ENCODE data around the gene ANP32A.
"Not testable (repeated sequence)": the region's sequence is repeated elsewhere in the genome, so short reads cannot be mapped to it uniquely, and the experiment has no call there.

ANP32A gene

GRCh38 chr15:68781766-68782588, 38.7 kb downstream of the ANP32A start:
- peak; percentile 64 to 71 for DNase-seq

DNA sequence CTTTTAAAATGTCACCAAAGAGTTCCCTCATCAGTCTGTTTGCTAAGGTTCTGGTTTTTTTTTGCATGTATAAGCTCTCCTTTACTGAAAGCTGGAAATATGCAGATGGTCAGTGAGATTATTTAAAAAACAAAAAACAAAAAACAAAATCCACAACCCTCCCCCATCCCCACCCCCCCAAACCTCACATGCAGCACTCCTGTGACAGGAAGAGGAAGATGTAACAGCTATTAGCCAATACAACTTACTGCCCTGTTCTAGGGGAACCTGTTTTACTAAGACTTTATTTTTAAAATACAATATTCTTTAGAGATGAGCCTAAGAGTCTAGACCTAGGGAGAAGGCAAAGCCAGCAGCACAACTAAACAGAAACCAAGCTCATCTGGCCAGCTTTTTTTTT, 39.5 kb downstream of the ANP32A start:
- peak; percentile 56 to 60 for DNase-seq

DNA sequence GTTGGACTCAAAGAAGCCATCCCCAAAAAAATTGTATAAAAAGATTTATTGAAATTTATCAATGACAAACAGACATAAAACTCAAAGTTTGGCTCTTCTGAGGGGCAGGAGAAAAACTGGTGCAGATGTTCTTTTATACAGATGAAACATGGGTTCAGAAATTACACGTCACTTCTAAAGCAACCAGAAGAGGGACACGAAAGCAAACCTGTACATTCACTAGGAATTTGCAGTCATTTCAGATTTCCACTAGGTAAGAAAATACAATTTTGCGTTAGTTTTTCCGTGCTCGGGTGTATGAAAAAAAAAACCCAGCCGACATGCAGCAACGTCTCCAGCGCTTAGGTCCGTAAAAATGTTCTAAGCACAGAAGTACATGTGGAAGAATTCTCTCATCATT, 41.8 kb downstream of the ANP32A start:
- DNase-seq: no peak

DNA sequence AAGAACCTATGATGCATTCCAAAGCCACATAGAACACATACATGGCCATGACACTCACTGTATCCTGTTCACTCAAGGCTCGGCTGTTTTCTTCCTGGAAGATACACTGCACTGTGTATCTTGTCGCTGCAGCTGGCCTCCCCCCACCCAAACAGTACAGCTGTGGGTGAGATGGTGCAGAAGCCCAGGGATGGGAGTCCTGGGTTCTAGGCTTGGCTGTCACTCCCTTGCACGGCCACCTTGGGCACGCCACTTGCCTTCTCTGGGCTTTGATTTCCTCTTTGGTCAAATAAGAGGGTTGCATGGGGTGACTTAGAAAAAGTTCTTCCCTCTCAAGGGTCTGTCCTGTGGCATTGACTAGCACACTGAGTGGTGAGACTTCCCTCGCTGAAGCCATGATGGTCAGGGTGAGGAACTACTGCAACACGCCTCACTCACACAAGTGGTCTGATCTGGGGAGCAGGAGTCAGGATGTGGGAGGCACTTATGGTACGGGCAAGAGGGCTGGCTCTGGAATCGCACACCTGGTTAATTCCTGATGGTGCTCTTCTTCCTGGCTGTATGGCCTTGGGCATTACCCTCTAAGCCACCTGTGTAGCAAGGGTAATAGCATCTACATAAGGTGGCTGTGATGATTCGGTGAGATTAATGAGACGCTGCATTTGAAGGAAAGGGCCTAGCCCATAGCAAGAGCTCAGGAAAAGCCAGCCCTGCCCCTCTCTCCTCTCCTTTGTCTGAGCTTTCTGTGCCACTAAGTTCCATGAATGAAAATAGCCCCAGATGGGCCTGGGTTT, 44.0 kb downstream of the ANP32A start:
- DNase-seq: peak in 1 of 2 donors; percentile 37

DNA sequence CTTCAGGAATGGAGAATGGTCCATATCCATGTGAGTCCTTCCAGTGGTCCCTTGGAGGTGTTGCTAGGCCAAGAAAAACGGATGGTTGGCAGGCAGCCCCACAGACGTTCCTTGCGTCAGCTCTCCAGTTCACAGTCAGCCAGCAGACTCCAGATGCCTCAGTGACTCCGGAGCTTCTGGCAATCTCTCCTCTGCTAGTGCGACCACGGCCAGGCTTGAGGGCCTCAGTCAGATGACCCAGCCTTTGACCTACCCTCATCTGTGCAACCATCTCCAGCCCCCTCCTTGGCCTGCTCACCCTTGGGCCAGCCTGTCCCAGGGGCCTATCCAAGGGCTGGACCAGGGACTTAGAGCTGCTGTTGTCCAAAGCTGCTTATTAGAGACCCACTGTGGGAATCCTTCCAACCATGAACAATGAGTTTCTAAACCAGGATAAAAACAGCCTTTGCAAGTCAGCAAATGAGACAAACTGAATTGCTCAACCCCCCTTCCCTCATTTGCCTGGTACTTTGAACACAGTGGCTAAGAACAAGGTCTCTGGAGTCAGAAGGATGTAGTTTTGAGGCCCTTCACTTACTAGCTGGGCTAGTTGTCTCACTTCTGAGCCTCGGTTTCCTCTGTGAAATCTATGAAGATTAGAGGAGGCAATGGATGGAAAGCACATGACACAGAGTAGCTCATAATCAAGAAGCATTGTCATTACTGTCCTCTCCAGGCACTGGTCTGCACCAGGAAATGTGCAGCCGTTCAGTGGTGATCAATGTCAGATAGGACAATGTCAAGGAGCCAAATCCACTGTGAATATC, 44.8 kb downstream of the ANP32A start:
- no peak for DNase-seq

DNA sequence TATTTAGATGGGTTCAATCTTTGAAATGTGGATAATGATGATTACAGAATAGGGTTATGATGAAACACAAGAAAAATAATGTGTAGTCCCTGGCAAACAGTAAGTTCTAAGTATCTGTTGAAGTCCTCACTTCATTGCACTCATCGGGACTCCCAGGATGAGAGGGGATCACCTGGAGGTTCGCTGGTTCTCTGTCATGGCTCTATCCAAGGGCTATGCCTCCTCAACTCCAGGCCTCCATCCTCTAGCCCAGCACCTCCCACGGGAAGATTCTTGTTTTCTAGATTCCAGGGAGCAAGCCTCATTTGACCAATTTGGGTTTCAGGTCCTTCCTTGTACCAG, 45.5 kb downstream of the ANP32A start:
- DNase-seq: no peak

DNA sequence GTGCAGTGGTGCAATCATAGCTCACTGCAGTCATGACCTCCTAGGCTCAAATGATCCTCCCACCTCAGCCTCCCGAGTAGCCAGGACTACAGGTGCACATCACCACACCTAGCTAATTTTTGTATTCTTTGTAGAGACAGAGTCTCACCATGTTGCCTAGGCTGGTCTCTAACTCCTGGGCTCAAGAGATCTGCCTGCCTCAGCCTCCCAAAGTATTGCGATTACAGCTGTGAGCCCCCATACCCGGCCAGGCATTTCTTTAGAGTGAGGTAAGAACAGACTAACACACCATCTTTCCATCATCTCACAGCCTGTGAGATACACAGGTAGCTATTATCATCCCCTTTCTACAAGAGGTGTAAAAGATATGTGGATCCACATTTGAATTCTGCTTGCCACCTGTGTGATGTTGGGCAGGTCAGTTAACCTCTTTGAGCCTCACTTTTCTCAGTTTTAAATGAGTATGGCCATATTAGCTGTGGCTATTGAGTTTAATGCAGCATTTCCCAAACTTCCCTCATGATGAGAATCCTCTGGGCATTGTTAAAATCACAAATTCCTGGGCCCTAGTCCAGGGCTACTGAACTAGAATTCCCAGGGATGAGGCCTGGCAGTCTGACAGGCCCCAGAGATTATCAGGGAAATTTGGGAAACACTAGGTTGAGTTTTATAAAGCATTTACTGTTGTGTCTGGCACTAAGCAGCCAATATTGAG, 46.0 kb downstream of the ANP32A start:
- DNase-seq: no peak

GRCh38 chr15:68774120-68774519, 46.6 kb downstream of the ANP32A start:
- DNase-seq: no peak

DNA sequence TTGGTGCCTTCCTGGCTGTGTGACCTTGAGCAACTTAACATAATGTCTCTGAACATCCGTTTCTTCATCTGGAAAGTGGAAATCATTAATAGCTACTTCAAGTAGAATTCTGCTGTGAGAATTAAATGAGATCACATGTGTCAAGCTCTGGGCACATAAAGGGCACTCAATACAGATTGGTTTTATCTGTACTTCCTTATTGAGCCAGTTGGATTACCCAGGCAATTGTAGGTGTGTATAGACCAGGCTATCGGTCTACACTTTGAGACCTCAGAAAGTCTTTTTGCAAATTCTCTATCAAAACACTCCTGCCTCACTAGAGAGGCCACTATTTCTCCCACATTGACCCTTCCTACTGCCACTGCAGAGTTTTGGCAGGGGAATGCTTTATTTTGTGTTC, 47.7 kb downstream of the ANP32A start:
- no peak for DNase-seq

DNA sequence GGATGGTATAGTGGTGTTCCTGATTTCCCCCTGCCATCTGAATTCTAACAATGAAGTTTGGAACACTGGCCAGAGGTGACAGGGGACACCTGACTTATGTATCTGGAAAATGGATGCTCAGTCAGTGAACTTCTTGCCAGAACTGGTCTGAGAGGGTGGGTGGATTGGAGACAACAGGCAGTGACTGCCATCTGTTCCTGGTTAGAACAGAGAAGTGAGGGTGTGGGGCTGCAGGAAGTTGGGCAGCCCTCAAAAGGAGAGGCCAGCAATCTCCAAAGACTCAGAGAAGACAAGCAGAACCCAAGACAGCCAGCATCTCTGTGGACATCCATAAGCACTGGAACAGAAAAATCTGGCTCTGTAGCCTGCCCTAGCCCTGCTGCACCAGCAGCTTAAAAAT, 50.5 kb downstream of the ANP32A start:
- peak in 1 of 2 donors; percentile 52 for DNase-seq

GRCh38 chr15:68769702-68770101, 51.0 kb downstream of the ANP32A start:
- no peak for DNase-seq

DNA sequence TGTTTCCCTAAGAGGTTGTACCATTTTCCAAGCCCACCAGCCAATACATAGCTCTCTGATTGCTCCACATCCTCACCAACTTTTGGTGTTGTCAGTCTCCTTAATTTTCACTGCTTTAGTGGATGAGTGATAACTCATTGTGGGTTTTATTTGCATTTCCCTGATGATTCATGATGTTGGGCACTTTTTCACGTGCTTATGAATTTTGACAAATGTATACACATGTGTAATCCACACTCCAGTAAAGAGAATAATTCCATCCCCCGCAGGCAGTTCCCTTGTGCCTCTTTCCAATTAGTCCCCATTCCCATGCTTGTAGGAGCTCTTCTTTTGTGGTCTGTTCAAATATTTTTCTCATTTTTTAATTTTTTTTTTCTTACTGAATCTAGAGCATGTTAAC, 52.4 kb downstream of the ANP32A start:
- DNase-seq: peak in 1 of 2 donors; percentile 24

GRCh38 chr15:68767833-68768232, 52.9 kb downstream of the ANP32A start:
- DNase-seq: no peak

GRCh38 chr15:68765602-68766368, 54.9 kb downstream of the ANP32A start:
- DNase-seq: no peak

DNA sequence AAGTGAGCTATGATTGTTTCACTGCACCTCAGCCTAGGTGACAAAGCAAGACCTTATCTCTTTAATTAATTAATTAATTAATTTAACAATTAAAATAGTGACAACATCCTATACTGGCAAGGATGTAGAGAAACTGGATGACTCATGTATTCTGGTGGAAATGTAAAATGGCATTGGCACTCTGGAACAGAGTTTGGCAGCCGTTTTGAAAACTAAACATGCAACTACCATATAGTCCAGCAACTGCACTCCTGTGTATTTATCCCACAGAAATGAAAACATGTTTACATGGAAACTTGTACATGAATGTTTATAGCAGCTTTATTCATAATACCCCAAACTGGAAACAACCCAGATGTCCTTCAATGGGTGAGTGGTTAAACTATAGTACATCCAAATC, 56.6 kb downstream of the ANP32A start:
- DNase-seq: no peak

DNA sequence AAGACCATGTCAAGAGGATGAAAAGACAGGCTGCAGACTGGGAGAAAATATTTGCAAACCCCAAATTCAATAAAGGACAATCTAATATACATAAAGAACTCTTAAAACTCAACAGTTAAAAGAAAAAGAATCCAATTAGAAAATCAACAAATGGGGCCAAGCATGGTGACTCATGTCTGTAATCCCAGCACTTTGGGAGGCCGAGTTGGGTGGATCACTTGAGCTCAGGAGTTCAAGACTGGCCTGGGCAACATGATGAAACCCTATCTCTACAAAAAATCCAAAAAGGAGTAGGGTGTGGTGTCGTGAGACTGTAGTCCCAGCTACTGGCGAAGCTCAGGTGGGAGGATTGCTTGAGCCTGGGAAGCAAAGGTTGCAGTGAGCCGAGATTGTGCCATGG, 57.6 kb downstream of the ANP32A start:
- no peak for DNase-seq

DNA sequence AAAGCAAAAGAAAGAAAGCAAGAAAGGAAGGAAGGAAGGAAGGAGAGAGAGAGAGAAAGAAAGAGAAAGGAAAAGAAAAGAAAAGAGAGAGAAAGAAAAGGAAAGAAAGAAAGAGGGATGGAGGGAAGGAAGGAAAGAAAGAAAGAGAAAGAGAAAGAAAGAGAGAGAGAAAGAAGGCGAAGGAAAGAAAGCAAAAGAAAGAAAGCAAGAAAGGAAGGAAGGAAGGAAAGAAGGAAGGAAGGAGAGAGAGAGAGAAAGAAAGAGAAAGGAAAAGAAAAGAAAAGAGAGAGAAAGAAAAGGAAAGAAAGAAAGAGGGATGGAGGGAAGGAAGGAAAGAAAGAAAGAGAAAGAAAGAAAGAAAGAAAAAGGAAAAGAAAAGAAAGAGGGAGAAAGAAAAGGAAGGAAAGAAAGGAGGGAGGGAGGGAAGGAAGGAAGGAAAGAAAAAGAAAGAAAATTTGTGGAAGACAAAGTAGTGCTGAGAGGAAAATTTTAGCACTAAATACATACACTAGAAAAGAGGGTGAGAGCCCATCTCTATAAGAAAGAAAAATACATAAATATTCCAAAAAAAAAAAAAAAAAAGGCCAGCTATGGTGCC, 60.6 kb downstream of the ANP32A start:
- not testable (repeated sequence) for DNase-seq

GRCh38 chr15:68755731-68756130, 65.0 kb downstream of the ANP32A start:
- no peak for DNase-seq

- DNase-seq: no peak
Observed at GRCh38 chr15:68751622-68752021, 69.1 kb downstream of the ANP32A start.

DNA sequence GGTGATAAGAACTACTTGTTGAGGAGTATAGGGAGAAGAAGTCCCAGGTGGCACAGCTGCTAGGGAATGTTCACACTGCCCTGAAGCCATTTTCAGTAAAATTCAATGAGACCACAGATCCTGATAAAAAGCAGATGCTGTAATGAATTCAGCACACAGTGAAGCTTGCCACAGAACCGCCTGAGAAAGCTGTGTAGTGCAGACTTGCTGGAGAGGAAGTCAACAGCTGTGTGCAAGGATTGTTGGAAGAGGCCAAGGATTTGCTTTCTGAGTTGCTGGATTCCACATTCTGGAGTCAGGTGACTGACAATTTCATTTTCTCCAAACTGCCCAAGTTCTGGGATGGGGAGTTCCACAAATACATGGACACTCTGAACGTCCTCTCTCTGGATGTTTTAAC, 70.9 kb downstream of the ANP32A start:
- no peak for DNase-seq

DNA sequence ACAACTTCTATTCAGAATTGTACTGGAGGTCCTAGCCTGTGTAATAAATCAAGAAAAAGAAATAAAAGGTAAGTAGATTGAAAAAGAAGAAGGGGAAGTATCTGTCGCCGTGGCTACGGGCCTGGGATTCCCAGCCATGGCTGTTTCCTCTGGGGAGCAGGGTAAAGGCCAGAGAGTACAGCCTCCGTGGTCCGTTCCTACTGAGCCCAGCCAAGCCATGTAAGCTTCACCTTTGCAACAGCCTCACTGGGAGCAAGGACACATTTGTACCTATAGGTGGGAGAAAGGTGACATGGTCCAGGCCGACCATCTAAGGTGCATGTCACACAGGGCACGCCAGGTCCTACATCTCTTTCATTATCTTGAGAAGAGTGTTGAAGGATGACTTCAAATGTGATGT, 71.3 kb downstream of the ANP32A start:
- DNase-seq: no peak

Data from inflammatory macrophage (primary cell).